ENCODE results near the gene MET.

DNA sequence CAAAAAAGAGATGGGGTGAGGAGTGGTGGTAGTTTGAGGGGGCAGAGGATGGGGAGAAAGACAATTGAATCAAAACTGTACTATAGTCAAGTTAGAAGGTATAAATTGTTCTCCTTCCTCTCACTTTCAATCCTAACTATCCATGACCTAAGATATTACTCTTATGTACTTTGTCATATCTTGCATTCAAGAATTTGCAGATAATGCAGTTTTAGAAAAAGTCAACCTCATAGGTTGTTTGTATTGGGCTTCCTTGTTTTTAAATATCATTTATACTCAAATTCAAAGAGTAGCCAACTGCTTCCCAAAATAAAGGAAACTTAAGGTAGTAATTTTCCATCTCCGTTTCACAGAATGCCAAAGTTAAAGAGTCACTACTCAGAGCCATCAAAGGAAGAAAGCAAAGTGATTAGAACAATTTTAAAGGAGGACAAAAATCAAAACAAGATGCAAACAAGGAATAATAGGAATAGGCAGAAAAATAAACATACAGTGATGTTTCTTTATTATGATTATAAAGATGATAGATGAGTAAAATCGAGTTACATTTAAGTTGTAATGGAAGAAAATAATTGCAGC lies 32.7 kb downstream of the MET start:
- TF ChIP-seq, protein P1, sequence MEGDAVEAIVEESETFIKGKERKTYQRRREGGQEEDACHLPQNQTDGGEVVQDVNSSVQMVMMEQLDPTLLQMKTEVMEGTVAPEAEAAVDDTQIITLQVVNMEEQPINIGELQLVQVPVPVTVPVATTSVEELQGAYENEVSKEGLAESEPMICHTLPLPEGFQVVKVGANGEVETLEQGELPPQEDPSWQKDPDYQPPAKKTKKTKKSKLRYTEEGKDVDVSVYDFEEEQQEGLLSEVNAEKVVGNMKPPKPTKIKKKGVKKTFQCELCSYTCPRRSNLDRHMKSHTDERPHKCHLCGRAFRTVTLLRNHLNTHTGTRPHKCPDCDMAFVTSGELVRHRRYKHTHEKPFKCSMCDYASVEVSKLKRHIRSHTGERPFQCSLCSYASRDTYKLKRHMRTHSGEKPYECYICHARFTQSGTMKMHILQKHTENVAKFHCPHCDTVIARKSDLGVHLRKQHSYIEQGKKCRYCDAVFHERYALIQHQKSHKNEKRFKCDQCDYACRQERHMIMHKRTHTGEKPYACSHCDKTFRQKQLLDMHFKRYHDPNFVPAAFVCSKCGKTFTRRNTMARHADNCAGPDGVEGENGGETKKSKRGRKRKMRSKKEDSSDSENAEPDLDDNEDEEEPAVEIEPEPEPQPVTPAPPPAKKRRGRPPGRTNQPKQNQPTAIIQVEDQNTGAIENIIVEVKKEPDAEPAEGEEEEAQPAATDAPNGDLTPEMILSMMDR (IDR thresholded peaks at IDR 0.05): no peak
- no peak for TF ChIP-seq EZH2 (IDR thresholded peaks at IDR 0.05)
